22Rv1 (cell line): Measurements from ENCODE around the gene MIAT.

Source experiments
- H3K27ac ChIP-seq: fragments of 450-650 bp; 2 replicates; pipeline ENCODE4 v1.5.1; 2017
- ZFX ChIP-seq: fragments of 450-650 bp; IDR thresholded peaks from 2 replicates; pipeline ENCODE4 v1.6.1; 2017; ENCODE audit warnings: antibody characterized with exemption, borderline replicate concordance
- TF ChIP-seq, protein P1 (sequence below): fragments of 450-650 bp; IDR thresholded peaks from 2 replicates; pipeline ENCODE4 v1.5.1; 2017; ENCODE audit warnings: mild to moderate bottlenecking

MIAT gene

DNA sequence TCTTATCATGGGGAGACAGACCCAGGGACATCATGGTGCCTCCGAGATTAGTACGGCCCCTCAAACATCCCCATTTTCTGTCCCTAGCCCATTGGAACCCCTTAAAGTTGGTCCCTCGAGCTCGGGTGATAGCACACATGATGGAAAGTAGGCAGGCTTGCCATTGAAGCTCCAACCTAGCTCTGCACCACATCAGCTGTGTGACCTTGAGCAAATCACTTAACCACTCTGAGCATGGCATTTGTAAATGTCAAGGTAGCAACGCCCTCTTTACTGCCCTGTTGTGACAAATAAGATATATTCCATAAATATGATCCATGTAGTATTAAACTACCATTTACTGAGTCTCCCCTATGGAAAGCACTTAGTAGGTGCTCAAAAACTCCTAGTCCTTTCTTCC, 61.1 kb downstream of the MIAT start:
- H3K27ac ChIP-seq = no peak overlapping the region
- TF ChIP-seq ZFX = no peak
- TF ChIP-seq, protein P1, sequence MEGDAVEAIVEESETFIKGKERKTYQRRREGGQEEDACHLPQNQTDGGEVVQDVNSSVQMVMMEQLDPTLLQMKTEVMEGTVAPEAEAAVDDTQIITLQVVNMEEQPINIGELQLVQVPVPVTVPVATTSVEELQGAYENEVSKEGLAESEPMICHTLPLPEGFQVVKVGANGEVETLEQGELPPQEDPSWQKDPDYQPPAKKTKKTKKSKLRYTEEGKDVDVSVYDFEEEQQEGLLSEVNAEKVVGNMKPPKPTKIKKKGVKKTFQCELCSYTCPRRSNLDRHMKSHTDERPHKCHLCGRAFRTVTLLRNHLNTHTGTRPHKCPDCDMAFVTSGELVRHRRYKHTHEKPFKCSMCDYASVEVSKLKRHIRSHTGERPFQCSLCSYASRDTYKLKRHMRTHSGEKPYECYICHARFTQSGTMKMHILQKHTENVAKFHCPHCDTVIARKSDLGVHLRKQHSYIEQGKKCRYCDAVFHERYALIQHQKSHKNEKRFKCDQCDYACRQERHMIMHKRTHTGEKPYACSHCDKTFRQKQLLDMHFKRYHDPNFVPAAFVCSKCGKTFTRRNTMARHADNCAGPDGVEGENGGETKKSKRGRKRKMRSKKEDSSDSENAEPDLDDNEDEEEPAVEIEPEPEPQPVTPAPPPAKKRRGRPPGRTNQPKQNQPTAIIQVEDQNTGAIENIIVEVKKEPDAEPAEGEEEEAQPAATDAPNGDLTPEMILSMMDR = no peak

DNA sequence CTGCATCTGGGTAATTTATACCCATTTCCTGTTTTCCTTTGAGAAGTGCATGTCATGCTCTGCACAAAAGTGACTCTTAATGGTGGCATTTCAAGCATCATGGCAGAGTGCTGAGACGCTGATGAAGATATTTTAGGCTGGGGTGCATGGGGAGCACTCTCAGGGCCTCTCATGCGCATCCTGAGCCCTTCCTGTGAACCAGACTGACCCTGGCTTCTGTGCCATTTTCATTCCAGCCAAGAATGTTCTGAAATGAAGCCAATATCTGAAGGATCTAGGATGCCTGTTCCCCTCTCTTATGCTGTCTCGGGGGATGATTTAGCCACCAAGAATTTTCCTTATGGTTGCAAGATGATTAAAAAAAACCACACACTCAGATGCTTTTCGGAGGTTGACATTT, 61.5 kb downstream of the MIAT start:
- TF ChIP-seq ZFX = no peak
- TF ChIP-seq, protein P1 = no peak
- no peak overlapping the region for H3K27ac ChIP-seq

DNA sequence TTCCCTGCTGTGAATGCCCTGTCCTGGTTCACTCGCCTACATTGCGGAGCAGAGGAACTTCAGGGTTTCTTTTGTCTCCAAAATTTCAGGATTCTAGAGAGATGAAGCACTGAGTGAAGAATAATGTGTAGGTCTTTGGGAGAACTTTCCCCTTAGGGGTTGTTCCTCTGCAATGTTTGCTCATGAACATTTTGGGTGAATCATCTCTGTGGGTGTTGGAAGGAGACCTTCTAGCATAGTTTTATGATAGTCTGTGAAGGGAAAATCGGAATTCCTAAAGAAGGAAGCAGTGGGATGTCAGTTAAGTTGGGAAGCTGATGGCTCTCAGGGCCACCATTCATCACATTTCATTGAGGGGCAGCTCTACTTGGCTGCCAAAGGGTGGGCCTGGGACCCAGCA, 64.8 kb downstream of the MIAT start:
- TF ChIP-seq, protein P1 = no peak
- no peak for TF ChIP-seq ZFX
- H3K27ac ChIP-seq = no peak overlapping the region

DNA sequence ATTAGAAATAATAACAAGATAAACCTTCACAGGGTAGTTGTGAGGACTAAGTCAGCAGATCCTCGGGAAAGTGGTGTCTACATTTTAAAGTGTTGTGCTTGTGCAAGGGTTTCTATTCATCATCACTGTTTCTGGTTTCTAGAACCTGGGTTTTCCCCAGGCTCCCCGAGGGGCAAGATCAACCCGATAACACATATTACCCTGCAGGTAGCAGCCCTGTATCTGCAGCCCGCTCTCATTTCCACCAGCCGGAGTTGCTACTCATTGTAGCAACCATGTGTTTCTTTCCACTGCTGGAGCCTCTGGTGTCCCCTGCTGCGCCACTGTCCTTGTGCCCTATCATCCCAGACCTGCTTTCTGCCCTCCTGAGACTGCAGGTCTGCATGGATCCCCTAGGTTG, 67.0 kb downstream of the MIAT start:
- no peak overlapping the region for H3K27ac ChIP-seq
- no peak for TF ChIP-seq ZFX
- TF ChIP-seq, protein P1 = no peak

DNA sequence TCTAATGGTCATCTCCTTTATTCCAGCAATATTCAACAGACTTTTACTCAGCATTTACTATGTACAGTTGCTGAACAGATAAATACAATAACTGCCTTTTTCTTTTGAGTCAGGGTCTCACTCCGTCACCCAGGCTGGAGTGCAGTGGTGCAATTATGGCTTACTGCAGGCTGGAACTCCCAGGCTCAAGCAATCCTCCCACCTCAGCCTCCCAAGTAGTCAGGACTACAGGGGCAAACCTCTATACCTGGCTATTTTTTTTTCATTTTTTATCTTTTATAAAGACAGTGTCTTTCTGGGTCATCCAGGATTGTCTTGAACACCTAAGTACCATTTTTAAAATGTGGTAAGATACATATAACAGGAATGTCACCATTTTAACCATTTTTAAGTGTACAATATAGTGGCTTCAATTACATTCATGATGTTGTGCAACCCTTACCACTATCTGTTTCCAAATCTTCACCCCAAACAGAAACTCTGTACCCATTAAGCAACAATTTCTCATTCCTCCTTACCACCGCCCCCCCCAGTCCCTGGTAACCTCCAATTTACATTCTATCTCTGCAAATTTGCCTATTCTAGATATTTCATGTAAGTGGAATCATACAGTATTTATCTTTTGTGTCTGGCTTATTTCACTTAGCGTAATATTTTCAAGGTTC, 67.8 kb downstream of the MIAT start:
- H3K27ac ChIP-seq = no peak overlapping the region
- no peak for TF ChIP-seq ZFX
- TF ChIP-seq, protein P1 = no peak
